Measurements from ENCODE around the gene CENPT.

- TF ChIP-seq CTCF (IDR thresholded peaks at IDR 0.05) (no peak), ZFX (IDR thresholded peaks at IDR 0.05; ENCODE audit: borderline replicate concordance) (no peak)
Observed at GRCh38 chr16:67883146-67883871, 35.8 kb upstream of the CENPT start.
